GM19023 (cell line): ENCODE data around the gene RESF1.

Experiments
- ATAC-seq: cut with Tn5 transposase; IDR thresholded peaks from one replicate; pipeline ENCODE4 v1.9.1; 2021; ENCODE audit warnings: mild to moderate bottlenecking, moderate library complexity; ENCODE audit not compliant: unreplicated experiment

The RESF1 gene

DNA sequence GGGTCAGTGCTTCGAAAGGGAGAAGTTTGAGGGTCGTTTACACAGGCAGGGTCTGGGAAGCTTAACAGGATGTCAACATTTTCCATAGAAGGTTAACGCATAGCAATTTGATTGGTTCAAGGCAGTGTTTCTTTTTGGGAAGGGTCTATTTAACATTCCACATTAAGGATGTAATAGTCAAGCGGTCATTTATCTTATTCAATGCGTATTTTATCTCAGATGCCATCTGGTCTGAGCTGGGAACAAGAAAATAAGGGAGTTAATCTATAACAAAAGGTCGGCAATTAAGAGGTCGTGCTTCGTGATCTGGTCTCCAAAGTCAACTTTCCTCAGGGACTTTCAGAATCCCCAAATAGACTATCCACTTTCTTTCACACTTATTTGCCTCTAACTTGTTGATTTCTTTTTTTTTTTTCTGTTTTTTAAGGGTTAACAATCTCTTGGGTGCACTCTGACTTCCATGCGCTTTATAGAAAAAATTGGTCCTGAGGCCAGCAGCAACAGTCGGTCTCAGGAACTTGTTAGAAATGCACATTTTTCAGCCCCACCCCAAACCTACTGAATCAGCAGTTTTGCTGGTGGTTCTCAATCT is 550 bp upstream of the RESF1 start:
- no peak for ATAC-seq

DNA sequence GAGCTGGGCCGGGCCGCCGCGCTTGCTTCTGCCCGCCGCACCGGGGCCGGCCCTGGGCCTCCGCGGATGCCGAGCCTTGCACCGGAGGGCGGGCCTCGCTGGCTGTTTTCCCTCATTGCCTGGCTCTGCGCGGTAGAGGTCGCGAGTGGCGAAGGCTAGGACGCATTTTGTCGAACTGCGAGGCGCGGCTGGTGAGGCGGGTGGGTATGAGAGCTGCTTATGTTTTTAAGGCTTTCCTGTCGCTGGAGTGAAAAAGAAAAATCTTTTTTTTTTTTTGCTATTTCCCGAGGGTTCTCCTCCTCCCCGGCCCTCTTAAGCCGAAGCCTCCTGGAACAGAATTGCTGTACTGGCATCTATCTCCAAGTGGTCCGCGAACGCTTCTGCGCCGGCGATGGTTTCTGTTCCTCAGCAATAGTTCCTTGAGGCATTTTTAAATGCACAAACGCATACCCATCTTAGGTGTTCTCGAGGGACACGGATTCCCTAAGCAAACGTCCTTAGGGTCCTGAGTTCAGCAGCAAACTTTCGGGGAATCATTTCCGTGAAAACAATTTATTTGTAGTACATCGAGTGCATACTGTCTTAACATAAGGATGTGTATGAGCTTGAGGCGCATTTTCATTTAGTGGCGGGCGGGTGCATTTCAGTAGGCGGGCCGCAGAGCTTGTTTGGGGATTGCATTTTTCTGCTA is 631 bp downstream of the RESF1 start:
- ATAC-seq: peak; percentile 49

DNA sequence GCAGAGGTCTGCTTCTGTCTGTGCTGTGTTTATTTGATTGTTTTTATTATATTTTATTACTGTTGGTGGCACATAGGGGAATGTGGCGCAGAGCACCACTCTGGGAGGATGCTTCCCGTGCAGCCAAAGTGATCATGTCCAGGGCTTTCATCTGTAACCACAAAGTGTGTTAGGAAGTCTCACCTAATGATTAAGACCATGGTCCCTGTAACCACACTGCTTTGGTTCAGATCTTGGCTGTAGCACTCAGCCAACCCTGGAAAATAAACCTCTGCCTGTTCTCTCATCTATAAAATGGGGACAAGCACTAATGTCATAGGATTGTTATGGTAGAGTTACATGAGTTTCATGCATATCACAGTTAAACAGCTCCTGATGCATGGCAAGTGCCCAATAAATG is 1.9 kb downstream of the RESF1 start:
- ATAC-seq: no peak

DNA sequence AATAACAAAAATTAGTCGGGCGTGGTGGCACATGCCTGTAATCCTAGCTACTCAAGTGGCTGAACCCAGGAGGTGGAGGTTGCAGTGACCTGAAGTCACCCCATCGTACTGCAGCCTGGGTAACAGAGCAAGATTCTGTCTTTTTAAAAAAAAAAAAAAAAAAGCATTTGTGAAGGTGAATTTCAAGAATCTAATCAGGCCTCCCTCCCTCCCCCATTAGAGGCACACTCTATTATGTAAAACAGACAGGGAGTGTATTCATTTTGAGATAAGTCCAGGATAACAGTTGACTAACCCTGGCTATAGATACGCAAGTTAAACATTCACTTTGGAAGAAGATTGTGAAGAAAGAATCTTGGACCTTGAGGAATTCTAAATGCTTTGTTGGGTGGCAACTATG is 2.9 kb downstream of the RESF1 start:
- no peak for ATAC-seq

DNA sequence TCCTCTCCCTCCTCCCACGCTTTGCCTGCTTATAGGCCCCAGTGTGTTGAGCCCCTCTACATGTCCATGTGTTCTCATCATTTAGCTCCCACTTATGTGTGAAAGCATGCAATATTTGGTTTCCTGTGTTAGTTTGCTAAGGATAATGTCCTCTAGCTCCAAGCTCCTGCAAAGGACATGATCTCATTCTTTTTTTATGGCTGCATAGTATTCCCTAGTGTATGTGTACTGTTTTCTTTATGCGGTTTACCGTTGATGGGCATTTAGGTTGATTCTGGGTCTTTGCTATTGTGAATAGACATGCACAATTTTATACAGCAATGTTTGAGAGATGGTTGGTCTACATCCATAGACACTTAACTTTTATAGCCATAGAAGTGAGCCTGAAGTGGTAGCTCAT is 5.1 kb downstream of the RESF1 start:
- no peak for ATAC-seq

DNA sequence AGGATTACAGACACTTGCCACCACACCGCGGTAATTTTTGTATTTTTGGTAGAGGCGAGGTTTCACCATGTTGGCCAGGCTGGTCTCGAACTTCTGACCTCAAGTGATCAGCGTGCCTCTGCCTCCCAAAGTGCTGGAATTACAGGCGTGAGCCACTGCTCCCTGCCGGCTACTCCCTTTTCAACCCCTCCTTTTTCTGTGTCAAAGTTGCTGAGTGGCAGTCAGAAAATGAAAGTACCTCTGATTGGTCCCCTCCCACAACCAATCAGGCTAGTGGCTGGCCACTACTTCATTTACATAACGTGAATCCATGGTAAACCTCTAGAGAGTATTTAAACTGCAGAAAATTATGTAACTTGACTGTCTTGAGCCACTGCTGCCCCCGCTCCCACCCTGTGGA is 5.9 kb downstream of the RESF1 start:
- no peak for ATAC-seq

DNA sequence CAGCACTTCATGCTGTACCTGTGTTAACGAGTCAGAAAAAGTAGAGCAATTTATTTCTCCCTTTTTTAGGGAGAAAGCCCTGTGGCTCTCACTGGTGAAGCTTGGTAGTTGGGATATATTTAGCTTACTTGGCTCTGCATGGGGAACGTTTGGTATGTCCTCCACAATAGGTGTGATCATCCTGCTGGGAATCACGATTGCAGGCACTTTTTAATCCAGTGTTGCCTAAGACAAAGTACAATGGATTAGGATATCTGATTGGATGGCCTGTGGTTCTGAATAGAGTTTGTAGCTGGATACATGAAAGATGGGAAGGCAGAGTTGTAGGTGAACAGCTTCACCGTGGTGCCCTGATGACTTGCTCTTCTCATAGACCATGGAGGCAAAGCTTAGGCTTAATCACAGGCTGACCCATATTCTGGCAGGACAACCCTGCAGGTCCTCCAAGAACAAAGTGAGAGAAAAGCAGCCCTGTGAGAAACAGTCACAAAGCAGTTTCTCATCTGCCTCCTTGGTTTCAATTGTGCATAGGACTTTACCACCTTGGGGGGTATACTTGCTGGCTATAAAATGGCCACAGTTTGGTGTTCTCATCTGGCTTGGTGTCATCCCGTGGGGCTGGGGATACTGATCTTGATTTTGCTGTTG is 7.5 kb downstream of the RESF1 start:
- no peak for ATAC-seq

DNA sequence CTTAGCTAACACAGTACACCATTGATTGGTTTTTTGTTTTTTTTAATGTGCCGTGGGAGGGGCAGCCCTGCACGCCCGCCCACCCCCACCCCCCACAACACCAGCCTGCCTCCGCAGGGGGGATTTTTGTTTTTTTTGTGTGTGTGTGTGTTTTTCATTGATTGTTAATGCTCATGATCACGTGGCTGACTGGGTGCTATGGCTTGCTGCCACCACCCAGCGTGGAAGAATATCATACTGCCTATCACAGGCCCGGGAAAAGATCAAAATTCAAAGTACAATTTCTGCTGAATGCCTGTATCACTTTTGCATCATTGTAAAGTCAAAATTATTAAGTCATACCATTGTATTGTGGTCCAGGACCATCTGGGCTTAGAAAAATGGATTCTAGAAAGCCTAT is 8.3 kb downstream of the RESF1 start:
- no peak for ATAC-seq

DNA sequence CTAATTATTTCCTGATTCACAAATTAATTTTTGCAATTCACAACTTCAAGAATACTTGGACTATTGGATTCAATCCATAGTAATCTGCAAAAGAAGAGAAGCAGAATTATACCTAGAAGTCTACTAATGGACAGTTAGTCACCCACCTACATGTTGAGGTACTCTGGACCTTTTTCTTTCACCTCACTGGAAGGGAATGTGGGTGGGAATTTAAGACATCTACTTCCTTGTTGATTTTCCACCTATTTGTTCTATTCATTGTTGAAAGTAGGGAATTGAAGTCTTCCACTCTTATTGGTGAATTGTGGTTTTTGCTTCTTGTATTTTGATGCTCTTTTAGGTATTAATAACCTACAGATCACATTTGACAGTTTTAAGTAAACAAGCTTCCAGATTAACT is 11.0 kb downstream of the RESF1 start:
- no peak for ATAC-seq

DNA sequence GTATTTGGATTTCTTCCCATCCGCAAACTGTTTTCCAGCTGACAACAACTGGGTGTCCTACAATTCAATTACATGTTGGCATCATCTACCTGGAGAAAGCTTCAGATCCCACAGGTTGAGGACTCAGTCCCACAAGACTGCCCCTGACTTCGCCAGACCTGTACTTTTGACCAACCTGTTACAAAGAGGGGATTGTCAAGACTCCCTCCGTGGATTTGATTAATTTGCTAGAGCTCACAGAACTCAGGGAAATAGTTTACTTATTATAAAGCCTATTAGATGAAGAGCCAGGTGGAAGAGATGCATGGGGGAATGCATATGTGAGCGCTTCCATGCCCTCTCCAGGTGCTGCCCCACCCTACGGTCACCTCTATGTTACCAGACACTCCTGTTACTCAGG is 14.6 kb downstream of the RESF1 start:
- ATAC-seq: no peak

DNA sequence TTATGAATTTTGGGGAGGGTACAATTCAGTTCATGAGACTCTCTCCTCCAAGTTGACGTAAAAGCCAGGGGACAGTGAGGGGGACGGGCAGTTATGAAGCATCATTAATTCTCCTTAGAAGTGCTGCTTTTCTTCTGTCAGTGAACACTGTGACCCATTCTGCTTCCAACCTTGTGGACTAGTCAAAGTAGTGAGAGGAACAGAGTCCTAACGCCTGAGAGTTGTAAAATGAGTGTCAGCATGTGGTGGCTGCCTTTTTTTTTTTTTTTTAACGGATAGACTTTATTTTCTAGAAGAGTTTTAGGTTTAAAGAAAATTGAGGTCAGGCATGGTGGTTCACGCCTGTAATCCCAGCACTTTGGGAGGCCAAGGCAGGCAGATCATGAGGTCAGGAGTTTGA is 15.5 kb downstream of the RESF1 start:
- no peak for ATAC-seq

DNA sequence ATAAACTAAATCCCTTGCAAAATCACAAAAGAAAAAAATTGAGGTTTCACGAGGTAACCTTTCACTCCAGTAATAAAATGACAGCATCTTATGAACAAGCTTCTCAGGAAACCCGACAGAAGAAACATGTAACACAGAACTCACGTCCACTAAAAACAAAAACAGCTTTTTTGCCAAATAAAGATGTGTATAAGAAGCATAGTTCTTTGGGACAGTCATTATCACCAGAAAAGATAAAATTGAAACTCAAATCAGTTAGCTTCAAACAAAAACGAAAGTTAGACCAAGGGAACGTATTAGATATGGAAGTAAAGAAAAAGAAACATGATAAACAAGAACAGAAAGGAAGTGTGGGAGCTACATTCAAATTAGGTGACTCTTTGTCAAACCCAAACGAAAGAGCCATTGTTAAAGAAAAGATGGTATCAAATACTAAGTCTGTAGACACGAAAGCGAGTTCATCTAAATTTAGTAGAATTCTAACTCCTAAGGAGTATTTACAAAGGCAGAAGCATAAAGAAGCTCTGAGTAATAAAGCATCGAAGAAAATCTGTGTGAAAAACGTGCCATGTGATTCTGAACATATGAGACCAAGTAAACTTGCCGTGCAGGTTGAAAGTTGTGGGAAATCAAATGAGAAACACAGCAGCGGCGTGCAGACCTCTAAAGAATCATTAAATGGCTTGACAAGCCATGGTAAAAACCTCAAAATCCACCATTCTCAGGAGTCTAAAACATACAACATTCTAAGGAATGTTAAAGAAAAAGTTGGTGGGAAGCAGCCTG is 25.8 kb downstream of the RESF1 start:
- ATAC-seq: no peak

DNA sequence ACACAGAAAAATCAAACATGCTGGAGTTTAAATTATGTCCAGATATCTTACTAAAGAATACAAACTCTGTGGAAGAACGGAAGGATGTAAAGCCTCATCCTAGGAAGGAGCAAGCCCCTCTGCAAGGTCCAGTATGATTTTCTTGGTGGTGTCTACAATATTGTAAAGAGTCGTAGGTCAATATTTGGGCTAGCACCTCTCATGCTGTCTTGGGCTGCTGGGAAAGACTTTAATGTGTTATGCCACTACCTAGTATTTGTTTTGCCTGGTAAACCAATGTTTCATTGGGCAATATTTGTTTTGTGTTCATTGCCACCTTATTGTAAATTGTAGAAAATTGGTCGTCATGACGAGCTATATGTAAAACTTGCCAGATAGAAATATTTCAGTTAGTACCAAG is 26.6 kb downstream of the RESF1 start:
- ATAC-seq: no peak

DNA sequence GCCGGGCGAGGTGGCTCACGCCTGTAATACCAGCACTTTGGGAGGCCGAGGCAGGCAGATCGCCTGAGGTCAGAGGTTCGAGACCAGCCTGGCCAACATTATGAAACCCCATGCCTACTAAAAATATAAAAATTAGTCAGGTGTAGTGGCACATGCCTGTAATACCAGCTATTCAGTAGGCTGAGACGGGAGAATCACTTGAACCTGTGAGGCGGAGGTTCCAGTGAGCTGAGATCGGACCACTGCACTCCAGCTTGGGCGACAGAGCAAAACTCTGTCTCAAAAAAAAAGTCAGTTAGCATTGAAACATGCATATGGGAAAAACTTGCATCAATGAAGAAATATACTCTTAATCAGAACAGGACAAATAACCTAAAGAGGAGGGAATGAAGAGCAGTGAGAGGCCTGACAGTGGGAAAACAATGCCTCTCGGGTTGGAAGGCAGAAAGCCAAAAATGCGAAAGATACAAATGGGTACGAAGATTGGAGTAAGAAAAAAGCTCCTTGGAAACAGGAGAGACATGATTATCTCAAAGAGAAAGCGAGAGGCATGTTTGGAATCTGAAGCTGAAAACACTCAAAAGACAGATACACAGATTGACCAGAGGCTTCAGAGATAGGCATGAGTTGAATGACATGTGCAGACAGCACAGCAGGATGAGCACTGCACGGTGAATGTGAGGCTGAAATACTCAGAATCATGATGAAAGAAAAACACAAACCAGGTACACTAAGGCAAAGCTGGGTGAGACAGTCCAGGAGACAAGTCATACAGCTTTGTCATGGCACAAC is 30.6 kb downstream of the RESF1 start:
- no peak for ATAC-seq

DNA sequence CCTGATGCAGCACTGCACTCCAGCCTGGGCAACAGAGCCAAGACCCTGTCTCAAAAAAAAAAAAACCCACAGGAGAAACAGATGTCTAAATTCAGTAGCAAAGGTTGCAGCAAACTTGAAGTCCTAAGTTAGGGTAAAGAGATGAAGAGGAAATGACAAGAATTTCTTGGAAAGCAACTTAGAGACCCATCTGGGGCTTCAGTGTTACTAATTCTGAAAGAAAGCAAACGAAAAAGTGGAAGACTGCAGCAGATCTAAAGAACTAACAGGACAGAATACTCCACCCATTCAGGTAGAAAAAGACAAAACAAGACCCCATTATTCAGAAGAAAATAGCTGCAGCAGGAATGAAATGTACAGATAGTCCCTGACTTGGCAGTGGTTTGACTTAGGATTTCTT is 31.9 kb downstream of the RESF1 start:
- ATAC-seq: no peak

DNA sequence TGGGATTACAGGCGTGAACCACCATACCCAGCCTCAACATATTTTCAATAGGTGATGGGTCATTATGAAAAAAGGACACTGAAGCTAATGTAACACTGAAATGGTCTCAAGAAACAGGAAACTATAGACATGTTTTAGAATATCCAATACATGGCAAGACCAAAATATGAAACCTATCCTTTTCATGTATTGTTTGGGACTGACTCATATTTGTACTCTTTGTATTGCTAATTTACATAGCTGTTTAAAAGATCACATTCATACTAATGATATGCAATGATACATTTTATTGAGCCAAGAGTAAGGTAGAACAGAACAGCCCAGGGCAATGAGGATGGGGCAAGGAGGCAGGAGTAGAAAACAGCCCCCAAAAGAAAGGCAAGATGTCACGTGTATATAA is 32.6 kb downstream of the RESF1 start:
- no peak for ATAC-seq

DNA sequence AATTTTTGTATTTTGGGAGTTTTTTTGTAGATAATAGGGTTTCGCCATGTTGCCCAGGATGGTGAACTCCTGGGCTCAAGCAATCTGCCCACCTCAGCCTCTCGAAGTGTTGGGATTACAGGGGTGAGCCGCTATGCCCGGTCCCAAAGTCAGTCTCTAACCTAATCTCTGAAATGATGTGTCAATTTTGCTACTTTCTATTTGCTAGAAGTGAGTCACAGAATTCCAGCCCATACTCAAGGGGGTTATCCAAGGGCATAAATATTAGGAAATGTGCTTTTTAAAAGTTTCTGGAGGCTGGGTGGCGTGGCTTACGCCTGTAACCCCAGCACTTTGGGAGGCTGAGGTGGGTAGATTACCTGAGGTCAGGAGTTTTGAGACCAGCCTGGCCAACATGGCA is 40.5 kb downstream of the RESF1 start:
- no peak for ATAC-seq

DNA sequence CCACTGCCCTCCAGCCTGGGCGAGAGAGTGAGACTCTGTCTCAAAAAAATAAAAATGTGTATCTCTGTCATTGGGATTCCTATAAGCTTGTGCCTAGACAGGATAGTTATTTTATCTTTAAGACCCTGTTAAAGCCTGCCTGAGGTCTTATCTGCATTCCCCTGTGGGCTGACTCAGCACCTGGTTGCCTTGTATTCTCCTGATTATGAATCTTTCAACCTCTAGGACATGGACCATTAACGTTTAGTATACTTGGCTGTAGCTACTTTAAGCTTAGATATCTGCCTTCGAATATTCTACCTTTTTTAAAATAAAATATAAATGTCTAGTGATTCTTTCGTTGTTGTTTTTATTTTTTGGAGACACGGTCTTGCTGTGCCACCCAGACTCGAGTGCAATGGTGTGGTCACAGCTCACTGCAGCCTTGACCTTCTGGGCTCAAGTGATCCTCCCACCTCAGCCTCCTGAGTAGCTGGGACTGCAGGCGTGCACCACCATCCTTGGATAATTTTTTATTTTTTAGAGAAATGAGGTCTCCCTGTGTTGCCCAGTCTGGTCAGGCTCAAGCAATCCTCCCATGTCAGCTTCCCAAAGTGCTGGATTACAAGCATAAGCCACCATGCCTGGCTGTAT is 41.3 kb downstream of the RESF1 start:
- ATAC-seq: no peak

DNA sequence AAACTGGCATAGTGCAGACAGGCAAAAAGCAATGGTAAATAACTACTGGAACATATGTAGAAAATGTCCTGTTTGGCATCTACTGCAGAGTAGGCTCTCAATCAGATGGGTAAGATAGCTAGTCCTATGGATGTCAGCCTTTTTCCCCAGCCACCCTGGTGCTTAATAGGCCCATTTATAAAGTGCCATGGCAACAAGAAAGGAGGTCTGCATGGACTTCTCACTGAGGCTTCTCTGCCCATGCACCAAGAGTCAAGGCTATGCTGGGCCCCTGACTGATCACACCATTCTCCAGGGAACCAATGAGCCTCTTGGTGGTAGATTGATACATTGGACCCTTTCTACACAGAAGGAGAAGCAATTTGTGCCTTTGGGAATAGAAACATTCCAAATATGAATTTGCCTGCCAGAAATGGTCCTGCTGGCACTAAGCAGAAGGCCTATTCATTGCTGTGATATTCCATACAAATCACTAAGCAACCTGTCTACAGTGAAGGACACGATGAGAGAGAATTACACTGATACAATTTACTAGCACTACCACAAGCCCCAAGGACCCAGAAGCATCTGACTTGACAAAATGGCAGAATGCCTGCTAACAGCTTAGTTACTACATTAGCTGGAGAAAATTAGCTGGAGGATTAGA is 43.8 kb downstream of the RESF1 start:
- ATAC-seq: no peak

DNA sequence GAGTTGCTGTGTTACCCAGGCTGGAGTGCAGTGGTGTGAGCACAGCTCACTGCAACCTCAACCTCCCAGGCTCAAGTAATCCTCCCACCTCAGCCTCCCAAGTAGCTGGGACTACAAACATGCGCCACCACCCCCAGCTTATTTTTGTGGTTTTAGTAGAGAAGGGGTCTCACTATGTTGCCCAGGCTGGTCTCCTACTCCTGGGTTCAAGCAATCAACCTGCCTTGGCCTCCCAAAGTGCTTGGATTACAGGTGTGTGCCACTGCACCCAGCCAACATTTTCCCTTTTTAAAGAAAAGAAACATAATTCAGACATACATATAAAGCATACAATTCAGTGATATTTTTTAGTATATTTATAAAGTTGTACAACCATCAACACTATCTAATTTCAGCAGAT is 44.4 kb downstream of the RESF1 start:
- ATAC-seq: no peak
